ENCODE data around the gene MDC1.

GRCh38 chr6:30724906-30725667 lies 8.0 kb upstream of the MDC1 start:
- TF ChIP-seq CTCF (conservative IDR thresholded peaks at IDR 0.05; ENCODE audit: low read length) (no peak), EZH2phosphoT487 (IDR thresholded peaks at IDR 0.05; ENCODE audit: borderline replicate concordance) (no peak)

Measured in Loucy (cell line).